GM12865 (cell line): ENCODE data around the gene AMN.

Experiments
- DNase-seq: peaks from one replicate; pipeline ENCODE4 v3.0.0; 2010; ENCODE audit warnings: low read depth
- H3K4me3 ChIP-seq: 2 replicates; pipeline ENCODE4 v1.5.1; 2011; ENCODE audit warnings: mild to moderate bottlenecking, low read depth, low read length, control low read depth
- TF ChIP-seq, protein P1 (sequence below): IDR thresholded peaks from 2 replicates; pipeline ENCODE4 v1.5.1; 2011; ENCODE audit warnings: low read length, control low read depth, low read depth, inconsistent platforms; ENCODE audit not compliant: insufficient read depth; ENCODE audit errors: missing control alignments

The AMN gene

GRCh38 chr14:102939820-102940561 is 17.5 kb downstream of the AMN start:
- no peak for DNase-seq
- H3K4me3 ChIP-seq = no peak overlapping the region
- TF ChIP-seq, protein P1, sequence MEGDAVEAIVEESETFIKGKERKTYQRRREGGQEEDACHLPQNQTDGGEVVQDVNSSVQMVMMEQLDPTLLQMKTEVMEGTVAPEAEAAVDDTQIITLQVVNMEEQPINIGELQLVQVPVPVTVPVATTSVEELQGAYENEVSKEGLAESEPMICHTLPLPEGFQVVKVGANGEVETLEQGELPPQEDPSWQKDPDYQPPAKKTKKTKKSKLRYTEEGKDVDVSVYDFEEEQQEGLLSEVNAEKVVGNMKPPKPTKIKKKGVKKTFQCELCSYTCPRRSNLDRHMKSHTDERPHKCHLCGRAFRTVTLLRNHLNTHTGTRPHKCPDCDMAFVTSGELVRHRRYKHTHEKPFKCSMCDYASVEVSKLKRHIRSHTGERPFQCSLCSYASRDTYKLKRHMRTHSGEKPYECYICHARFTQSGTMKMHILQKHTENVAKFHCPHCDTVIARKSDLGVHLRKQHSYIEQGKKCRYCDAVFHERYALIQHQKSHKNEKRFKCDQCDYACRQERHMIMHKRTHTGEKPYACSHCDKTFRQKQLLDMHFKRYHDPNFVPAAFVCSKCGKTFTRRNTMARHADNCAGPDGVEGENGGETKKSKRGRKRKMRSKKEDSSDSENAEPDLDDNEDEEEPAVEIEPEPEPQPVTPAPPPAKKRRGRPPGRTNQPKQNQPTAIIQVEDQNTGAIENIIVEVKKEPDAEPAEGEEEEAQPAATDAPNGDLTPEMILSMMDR = no peak

DNA sequence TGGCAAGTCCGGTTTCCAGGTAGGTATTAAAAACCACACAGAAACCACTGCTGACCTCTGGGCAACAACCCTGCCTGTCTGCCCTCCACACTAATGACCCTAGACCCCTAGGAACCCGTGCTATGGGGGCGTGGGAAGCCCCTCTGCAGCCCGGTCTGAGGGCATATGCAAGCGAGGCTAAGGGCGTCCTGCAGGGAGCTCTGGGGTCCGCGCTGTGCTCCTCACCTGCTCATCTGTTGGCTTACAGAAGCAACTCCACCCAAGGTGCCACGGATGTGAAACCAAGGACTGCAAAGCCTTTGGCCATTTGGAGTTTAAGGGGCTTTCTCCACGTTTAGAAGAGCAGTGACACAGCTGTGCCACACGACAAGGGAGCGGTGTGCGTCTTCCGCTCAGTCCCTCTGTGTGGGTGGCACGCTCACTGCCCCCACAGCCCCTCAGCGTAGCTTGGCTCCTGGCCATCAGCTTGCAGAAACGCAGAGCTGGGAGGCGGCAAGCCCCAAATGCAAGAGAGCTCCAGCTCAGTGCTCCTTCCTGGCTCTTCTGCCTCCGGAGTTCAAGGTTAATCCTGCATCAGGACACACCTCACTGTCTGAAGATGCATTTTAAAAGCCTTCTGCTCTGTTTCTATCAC is 18.4 kb downstream of the AMN start:
- TF ChIP-seq, protein P1 = no peak
- no peak overlapping the region for H3K4me3 ChIP-seq
- no peak for DNase-seq

GRCh38 chr14:102941419-102942011 is 19.1 kb downstream of the AMN start:
- DNase-seq = no peak
- no peak overlapping the region for H3K4me3 ChIP-seq

GRCh38 chr14:102942069-102942468 is 19.6 kb downstream of the AMN start:
- H3K4me3 ChIP-seq = no peak overlapping the region
- TF ChIP-seq, protein P1 = no peak
- DNase-seq = no peak

More at GRCh38 chr14:102941419-102942011, 19.1 kb downstream of the AMN start:
- TF ChIP-seq, protein P1 = no peak

- TF ChIP-seq, protein P1 = no peak
- no peak overlapping the region for H3K4me3 ChIP-seq
- no peak for DNase-seq
These were observed 21.0 kb downstream of the AMN start for GRCh38 chr14:102943454-102943853.

DNA sequence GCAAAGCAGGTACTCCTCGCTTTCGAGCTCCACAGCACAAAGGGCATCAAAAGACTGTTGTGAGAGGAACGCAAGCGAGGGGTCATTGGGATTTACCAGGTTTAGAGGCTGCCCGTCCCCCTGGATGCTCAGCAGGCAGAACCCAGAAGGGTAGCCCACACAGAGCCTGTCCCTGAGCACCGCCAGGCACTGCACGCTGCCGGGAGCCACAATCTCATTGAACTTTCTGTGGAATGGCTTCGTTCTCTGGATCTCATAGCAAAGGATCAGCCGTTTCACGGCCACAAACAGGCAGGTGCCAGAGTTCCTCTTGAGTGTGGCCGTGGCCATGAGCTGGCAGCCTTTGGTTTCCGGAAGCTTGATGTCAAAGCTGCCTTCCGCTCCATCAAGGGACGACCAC is 21.5 kb downstream of the AMN start:
- TF ChIP-seq, protein P1 = no peak
- H3K4me3 ChIP-seq = no peak overlapping the region
- DNase-seq = no peak
